ENCODE measurements around the gene PSG4.
"Not testable (repeated sequence)": the region's sequence is repeated elsewhere in the genome, so short reads cannot be mapped to it uniquely, and the experiment has no call there.

Gene PSG4

GRCh38 chr19:43198686-43199419 lies 6.6 kb downstream of the PSG4 start:
- DNase-seq (ENCODE audit: low read depth in 2 of 2): not testable (repeated sequence)

GRCh38 chr19:43197666-43198397 lies 7.6 kb downstream of the PSG4 start:
- not testable (repeated sequence) for DNase-seq (ENCODE audit: low read depth in 2 of 2)

DNA sequence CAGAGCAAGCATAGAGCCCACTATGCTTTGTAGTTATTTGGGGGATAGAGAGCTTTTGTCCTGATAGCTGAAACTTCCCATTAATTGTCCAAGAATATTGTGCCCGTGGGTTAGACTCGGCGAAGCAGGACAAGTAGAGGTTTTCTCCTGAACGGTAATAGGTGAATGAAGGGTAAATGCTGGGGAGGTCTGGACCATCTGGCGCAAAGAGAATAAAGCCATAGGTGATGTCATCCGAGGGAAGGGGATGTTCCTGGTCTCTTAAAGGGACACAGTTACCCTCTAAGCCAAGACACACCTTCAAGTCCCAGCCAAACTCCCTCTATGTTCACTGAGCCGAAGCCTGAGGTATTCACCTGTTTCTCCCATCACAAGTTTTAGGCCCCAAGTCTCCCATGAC lies 11.0 kb downstream of the PSG4 start:
- DNase-seq (ENCODE audit: low read depth in 2 of 2): not testable (repeated sequence)

DNA sequence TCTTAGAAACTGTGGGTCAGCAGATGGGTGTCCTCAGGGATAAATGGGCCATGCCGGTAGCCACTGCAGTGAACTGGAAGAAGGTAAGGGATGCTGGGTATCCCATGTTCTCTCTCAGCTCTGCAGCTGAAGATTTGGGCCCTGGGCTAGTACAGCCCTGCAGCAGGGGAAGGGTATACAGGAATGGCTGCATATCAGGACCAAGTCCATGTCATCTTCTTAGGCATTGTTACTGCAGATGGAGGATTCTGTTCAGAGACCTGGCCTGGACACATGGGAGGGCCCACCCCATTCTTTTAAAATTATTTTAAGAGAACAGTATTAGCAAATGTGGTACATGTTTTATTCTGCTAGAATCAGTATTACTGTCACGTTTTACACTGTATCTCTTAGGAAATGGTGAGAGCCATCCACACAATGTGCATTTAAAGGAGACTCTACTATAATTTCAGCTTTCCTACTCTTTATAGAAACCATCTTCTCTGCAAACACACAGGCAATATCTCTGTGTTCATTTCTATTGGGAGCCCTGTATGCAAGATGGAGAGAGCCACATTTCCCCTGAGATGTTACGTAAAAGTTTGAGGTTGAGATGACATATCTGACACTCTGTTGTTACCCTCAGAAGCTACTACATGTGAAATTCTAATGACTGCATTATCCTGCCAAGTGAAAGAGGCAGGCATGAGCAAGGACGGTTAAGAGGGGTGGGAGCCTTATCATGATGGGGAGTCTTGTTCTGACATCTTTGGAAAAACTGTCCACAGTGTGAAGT lies 12.9 kb downstream of the PSG4 start:
- DNase-seq (ENCODE audit: low read depth in 2 of 2): not testable (repeated sequence)

- DNase-seq (ENCODE audit: low read depth in 2 of 2): not testable (repeated sequence)
Measured at GRCh38 chr19:43188092-43188491, 17.3 kb downstream of the PSG4 start.

- DNase-seq (ENCODE audit: low read depth in 2 of 2): not testable (repeated sequence)
Measured at GRCh38 chr19:43186311-43186935, 19.0 kb downstream of the PSG4 start, which contains the start of gene PSG5. Gene PSG5 (minus strand): TSS chr19:43186536. CDS start chr19:43186405, 131 bp downstream.

- not testable (repeated sequence) for DNase-seq (ENCODE audit: low read depth in 2 of 2)
Measured at GRCh38 chr19:43181869-43182771, 23.3 kb downstream of the PSG4 start.

DNA sequence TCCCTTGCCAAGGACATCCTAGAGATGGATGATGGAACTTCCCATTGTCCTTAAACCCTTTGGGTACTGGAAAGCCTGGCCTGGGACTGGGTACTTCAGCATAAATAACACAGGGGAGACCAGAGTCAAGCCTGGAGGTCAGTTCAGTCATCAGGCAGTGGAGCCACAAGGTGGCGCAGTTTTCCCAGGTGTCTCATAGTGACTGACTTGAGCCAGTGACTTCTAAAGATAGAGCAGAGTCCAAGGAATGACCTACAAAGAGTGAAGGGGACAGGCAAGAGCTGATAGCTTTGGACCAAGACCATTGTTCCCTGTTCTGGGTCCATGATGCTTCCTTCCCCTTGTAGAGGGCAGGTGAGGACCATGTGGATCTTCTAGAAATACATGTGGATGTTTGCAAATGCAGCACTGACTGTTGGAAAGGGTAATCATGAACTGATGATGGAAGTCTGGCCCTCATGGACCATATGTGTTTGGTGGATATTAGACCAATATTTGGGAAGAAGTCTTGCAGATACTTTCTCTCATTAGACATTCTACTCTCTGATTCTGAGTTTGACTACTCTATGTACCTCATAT lies 25.8 kb downstream of the PSG4 start:
- DNase-seq (ENCODE audit: low read depth in 2 of 2): peak in 1 of 2 donors; percentile 11

DNA sequence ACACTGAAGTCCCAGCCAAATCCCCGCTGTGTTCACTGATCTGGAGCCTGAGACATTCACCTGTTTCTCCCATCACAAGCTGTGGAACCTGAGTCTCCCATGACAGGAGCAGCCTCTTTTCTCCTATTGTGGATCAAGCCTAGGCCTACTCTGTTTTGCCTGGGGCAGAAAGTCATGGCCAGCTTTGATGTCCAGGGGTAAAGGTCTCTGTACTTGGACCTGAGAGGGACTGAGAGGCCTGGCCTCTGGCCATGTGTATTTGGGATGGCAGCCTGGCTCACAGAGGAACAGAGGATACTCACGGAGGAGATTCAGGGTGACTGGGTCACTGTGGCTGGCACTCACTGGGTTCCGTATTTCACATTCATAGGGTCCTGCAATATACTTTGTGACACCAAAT lies 26.9 kb downstream of the PSG4 start:
- not testable (repeated sequence) for DNase-seq (ENCODE audit: low read depth in 2 of 2)

DNA sequence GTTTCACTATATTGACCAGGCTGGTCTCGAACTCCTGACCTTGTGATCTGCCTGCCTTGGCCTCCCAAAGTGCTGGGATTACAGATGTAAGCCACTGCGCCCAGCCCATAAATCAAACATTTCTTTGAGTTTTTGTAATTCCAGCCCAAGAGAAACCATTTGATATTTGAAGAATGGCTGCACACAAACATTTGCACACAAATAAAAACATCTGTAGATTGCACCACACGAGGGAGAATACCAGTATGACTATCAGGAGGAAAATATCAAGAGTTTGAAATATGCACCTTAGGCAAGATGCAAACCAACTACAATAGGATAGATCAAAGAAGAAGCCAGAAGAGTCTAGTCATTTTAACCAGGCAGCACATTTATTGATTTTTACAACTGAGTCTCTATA lies 39.5 kb downstream of the PSG4 start:
- not testable (repeated sequence) for DNase-seq (ENCODE audit: low read depth in 2 of 2)

DNA sequence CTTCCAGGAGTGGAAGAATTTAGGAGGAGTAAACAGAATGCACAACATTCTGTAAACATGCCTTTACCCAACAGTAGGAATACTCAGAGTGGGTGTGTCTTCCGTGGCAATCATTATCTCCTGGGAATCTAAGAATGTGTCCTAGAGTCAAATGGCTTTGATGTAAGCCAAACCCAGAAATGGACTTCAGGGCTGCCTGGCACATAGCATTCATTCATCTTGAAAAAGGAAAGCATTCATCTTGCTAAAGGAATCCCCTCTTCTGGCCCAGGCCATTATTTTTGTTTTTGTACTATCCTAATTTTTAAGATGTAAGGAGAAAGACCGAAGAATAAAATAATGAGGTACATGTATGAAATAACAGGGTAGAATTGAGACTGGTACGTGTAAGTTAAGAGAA lies 42.3 kb downstream of the PSG4 start:
- DNase-seq (ENCODE audit: low read depth in 2 of 2): not testable (repeated sequence)

DNA sequence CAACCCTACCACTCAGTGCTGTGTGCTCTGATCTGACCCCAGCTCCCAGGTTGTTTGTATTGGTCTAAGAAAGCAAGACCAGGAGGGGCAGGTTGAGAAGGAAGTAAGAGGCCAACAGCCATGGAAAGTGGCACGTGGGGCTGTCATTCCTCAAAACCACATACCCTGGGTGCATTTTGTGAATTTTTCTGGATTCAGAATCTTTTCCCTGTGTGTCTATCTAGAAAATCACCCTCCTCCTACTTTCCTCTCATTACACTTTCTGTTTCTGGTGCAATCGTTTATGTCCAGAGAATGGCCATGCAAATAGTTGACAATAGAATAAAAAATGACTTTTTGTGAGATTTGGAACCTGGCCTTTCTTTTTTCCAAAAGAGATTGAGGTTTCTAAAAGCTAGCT lies 43.2 kb downstream of the PSG4 start:
- DNase-seq (ENCODE audit: low read depth in 2 of 2): not testable (repeated sequence)

DNA sequence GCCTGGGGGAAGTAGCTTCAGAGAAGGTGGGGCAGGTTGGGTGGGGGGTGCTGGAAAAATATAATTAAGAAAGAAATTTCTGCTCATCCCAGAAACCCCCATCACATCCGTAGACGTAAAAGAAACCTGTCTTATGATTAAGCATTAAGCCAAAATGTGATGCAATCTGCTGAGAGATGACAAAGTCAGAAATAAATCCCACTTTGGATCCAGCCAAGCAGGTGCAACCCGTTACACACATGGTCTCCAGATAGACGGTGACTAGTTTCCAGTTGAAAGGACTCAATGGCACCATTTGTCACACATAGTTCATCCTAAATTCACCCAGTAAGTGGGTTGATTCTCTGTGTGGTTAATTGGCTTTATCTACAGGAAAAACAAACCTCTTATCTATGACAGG lies 53.2 kb downstream of the PSG4 start:
- DNase-seq (ENCODE audit: low read depth in 2 of 2): no peak

DNA sequence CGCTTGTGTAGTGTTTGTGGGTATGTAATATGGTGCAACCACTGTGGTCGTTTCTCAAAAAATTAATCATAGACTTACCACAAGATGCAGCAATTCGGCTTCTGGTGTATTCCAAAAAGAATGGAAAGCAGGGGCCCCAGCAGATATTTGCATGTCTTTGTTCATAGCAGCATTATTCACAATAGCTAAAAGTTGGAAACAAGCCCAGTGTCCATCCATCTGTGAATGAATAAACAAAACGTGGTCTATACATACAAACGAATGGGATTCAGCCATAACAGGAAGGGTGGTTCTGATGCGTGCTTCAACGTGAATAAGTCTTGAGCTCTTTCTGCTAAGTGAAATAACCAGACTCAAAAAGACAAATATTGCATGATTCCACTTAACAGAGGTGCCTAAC lies 55.6 kb downstream of the PSG4 start:
- not testable (repeated sequence) for DNase-seq (ENCODE audit: low read depth in 2 of 2)

- DNase-seq (ENCODE audit: low read depth in 2 of 2): no peak
Measured at GRCh38 chr19:43148233-43148632, 57.2 kb downstream of the PSG4 start.

All from stimulated activated CD8-positive, alpha-beta memory T cell treated with anti-CD3 and anti-CD28 coated beads, Interleukin-15, amount 100 ng/mL, for 48 hours (primary cell).